CD14-positive monocyte (primary cell): Measurements from ENCODE around the gene MNX1. TPM values are rescaled to one million over a fixed set of nuclear protein-coding genes. Genes with fewer than 3 reads are reported as not detected.

ENCODE experiments used
- DNase-seq, 3 donors: peaks; one replicate each; pipeline ENCODE4 v3.0.0-alpha.2; 2011 to 2022
- H2AFZ ChIP-seq: 2 replicates; pipeline ENCODE4 v1.6.0; 2012; ENCODE audit warnings: mild to moderate bottlenecking, low read depth, low read length, inconsistent platforms; ENCODE audit not compliant: insufficient read depth, poor library complexity, severe bottlenecking
- H3K27ac ChIP-seq, 2 donors: 1 replicate in 1 of 2; 2 replicates in 1 of 2; pipeline ENCODE4 v1.5.1; 2012 to 2013; ENCODE audit warnings: low read length in 2 of 2, control low read depth in 1 of 2, inconsistent platforms in 1 of 2, low read depth in 1 of 2, mild to moderate bottlenecking in 1 of 2
- H3K27me3 ChIP-seq, 2 donors: one replicate each; pipeline versions ENCODE4 v1.6.0 to v1.6.1; 2011 to 2013; ENCODE audit warnings: low read length in 2 of 2; ENCODE audit not compliant: control insufficient read depth in 2 of 2, insufficient read depth in 2 of 2
- H3K36me3 ChIP-seq, 2 donors: replicated peaks in 1 of 2; 1 replicate in 1 of 2; 2 replicates in 1 of 2; pipeline versions ENCODE4 v1.5.1 to v1.6.1; 2012 to 2013; ENCODE audit warnings: low read length in 2 of 2, control low read depth in 1 of 2, inconsistent platforms in 1 of 2, mild to moderate bottlenecking in 1 of 2; ENCODE audit not compliant: insufficient read depth in 2 of 2, control insufficient read depth in 1 of 2
- H3K4me1 ChIP-seq, 2 donors: 1 replicate in 1 of 2; 2 replicates in 1 of 2; pipeline versions ENCODE4 v1.5.1 to v1.6.1; 2012 to 2013; ENCODE audit warnings: low read length in 2 of 2, control low read depth in 1 of 2, inconsistent platforms in 1 of 2, mild to moderate bottlenecking in 1 of 2, moderate library complexity in 1 of 2; ENCODE audit not compliant: insufficient read depth in 2 of 2, control insufficient read depth in 1 of 2
- H3K4me2 ChIP-seq: replicated peaks from 2 replicates; pipeline ENCODE3; 2012; ENCODE audit warnings: low read length, moderate library complexity, mild to moderate bottlenecking; ENCODE audit not compliant: poor library complexity, severe bottlenecking; ENCODE audit errors: extremely low read depth
- H3K4me3 ChIP-seq, 3 experiments: fragments of 200-600 bp in 1 of 3; sonication (generic) in 1 of 3; replicated peaks in 1 of 3; 1 replicate in 2 of 3; 2 replicates in 1 of 3; pipeline ENCODE4 v1.5.1; 2011 to 2013; ENCODE audit warnings: low read length in 3 of 3, mild to moderate bottlenecking in 3 of 3, control low read depth in 2 of 3, low read depth in 2 of 3, inconsistent platforms in 1 of 3, moderate library complexity in 1 of 3
- H3K79me2 ChIP-seq: 2 replicates; pipeline ENCODE4 v1.6.0; 2012; ENCODE audit warnings: mild to moderate bottlenecking, control low read depth, inconsistent platforms, low read length, moderate library complexity; ENCODE audit not compliant: insufficient read depth
- H3K9ac ChIP-seq: 2 replicates; pipeline ENCODE4 v1.6.0; 2017; ENCODE audit warnings: low read length, mild to moderate bottlenecking; ENCODE audit not compliant: insufficient read depth, poor library complexity, severe bottlenecking
- H3K9me3 ChIP-seq, 2 donors: replicated peaks in 1 of 2; 1 replicate in 1 of 2; 2 replicates in 1 of 2; pipeline versions ENCODE4 v1.5.1 to v1.6.1; 2012 to 2013; ENCODE audit warnings: low read length in 2 of 2, control low read depth in 1 of 2; ENCODE audit not compliant: control insufficient read depth in 1 of 2, insufficient read depth in 1 of 2
- H4K20me1 ChIP-seq: 2 replicates; pipeline ENCODE4 v1.6.0; 2012; ENCODE audit warnings: mild to moderate bottlenecking, low read length, control low read depth, moderate library complexity; ENCODE audit not compliant: insufficient read depth
- H3K27ac Mint-ChIP-seq, 7 donors: one replicate each; pipeline ENCODE4 v1.8.0; 2020; ENCODE audit warnings: mild to moderate bottlenecking in 7 of 7, mixed read lengths in 7 of 7, moderate library complexity in 6 of 7, inconsistent platforms in 2 of 7
- H3K27me3 Mint-ChIP-seq, 3 donors: one replicate each; pipeline ENCODE4 v1.8.0; 2021 to 2022; ENCODE audit warnings: low read depth in 3 of 3, mild to moderate bottlenecking in 3 of 3, mixed read lengths in 3 of 3, moderate library complexity in 3 of 3, inconsistent platforms in 1 of 3
- H3K36me3 Mint-ChIP-seq, 2 donors: one replicate each; pipeline ENCODE4 v1.8.0; 2020; ENCODE audit warnings: mixed read lengths in 2 of 2, inconsistent platforms in 1 of 2, mild to moderate bottlenecking in 1 of 2
- H3K4me1 Mint-ChIP-seq: one replicate; pipeline ENCODE4 v1.8.0; 2020; ENCODE audit warnings: mild to moderate bottlenecking, mixed read lengths
- H3K4me3 Mint-ChIP-seq, 2 donors: one replicate each; pipeline ENCODE4 v1.8.0; 2020; ENCODE audit warnings: mild to moderate bottlenecking in 2 of 2, mixed read lengths in 2 of 2, moderate library complexity in 1 of 2
- H3K9me3 Mint-ChIP-seq, 7 donors: one replicate each; pipeline ENCODE4 v1.8.0; 2020 to 2022; ENCODE audit warnings: mixed read lengths in 7 of 7, mild to moderate bottlenecking in 6 of 7, moderate library complexity in 6 of 7, inconsistent platforms in 2 of 7
- WGBS: methylation state at CpG from one replicate; pipeline ENCODE4 v1.1.5; 2013; ENCODE audit warnings: missing lambda C conversion rate; ENCODE audit not compliant: insufficient coverage; 5-methylcytosine and 5-hydroxymethylcytosine counted together
- intact Hi-C, 2 donors: fragments of 100-400 bp; cut with micrococcal nuclease; formaldehyde crosslinking; loops; one replicate each; pipeline versions ENCODE4 v1.15.0 to v1.15.1; 2023
- polyA plus RNA-seq, 3 donors: library from polyadenylated mRNA; depleted of rRNA in 1 of 3; unstranded in 2 of 3; stranded (reverse) in 1 of 3; fragments of 300-500 nt in 2 of 3; fragments of >200 nt in 1 of 3; fragmentation: Illumina TruSeq in 2 of 3; gene quantifications; 1 replicate in 2 of 3; 2 replicates in 1 of 3; pipeline ENCODE4 v1.2.3, GENCODE V29; 2012 to 2021
- TF ChIP-seq, protein P1 (sequence below): fragments of 200-600 bp; IDR thresholded peaks from one replicate; pipeline ENCODE4 v1.8.0; 2022; ENCODE audit warnings: antibody characterized with exemption, mild to moderate bottlenecking

MNX1 gene
- polyA plus RNA-seq, 3 donors: not detected

- Histone ChIP-seq H3K4me3 (no peak overlapping the region), H3K4me2 (no peak overlapping the region), H3K79me2 (no peaks in the 10 kb centered on the region), H3K27ac (no peak overlapping the region), H3K9me3 (no peaks in the 10 kb centered on the region), H3K4me1 (no peaks in the 10 kb centered on the region), H3K27me3 (no peaks in the 10 kb centered on the region), H2AFZ (no peak overlapping the region), H3K9ac (no peak overlapping the region), H4K20me1 (no peaks in the 10 kb centered on the region), H3K36me3 (no peaks in the 10 kb centered on the region)
- H3K27ac Mint-ChIP-seq: no peak overlapping the region
- intact Hi-C loops: no loop called here
- H3K27me3 Mint-ChIP-seq: peaks cover 5 to 9% (median 9%) of the 10 kb centered on the region in 3 donors
- H3K9me3 Mint-ChIP-seq: peaks cover 0 to 3% (median 0%) of the 10 kb centered on the region in 7 donors
- DNase-seq: no peak
- no peaks in the 10 kb centered on the region for H3K4me1 Mint-ChIP-seq
- 100% methylated on average over 4 of the region's 6 CpGs for whole genome bisulfite sequencing
- H3K36me3 Mint-ChIP-seq: no peaks in the 10 kb centered on the region
- TF ChIP-seq, protein P1, sequence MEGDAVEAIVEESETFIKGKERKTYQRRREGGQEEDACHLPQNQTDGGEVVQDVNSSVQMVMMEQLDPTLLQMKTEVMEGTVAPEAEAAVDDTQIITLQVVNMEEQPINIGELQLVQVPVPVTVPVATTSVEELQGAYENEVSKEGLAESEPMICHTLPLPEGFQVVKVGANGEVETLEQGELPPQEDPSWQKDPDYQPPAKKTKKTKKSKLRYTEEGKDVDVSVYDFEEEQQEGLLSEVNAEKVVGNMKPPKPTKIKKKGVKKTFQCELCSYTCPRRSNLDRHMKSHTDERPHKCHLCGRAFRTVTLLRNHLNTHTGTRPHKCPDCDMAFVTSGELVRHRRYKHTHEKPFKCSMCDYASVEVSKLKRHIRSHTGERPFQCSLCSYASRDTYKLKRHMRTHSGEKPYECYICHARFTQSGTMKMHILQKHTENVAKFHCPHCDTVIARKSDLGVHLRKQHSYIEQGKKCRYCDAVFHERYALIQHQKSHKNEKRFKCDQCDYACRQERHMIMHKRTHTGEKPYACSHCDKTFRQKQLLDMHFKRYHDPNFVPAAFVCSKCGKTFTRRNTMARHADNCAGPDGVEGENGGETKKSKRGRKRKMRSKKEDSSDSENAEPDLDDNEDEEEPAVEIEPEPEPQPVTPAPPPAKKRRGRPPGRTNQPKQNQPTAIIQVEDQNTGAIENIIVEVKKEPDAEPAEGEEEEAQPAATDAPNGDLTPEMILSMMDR: no peak
- no peak overlapping the region for H3K4me3 Mint-ChIP-seq
Observed at GRCh38 chr7:157047148-157047547, 36.7 kb upstream of the MNX1 start.

DNA sequence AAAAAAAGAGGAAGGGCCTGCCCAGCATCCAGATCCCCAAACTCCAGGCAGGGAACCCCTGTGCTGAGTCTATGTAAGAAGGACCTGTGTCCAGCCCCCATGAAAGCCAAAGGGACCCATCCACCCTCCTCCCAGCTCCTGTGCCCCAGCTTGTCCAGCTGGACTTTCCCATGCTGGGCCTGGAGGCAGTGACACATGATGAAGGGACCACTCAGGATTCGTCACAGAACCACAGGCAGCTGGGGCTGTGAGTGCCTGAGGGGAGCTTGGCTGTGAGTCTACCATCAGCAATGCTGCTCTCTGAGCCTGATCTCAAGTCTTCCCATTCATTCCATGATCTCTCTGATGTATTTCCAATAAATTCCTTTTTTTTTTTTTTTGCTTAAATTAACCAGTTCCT, 36.2 kb upstream of the MNX1 start:
- H3K79me2 ChIP-seq: no peaks in the 10 kb centered on the region
- no peaks in the 10 kb centered on the region for H3K36me3 Mint-ChIP-seq
- no peaks in the 10 kb centered on the region for H3K4me1 Mint-ChIP-seq
- no peak overlapping the region for H3K4me3 Mint-ChIP-seq
- H3K9me3 Mint-ChIP-seq: peaks cover 0 to 3% (median 0%) of the 10 kb centered on the region in 7 donors
- DNase-seq: no peak
- H2AFZ ChIP-seq: no peak overlapping the region
- TF ChIP-seq, protein P1: no peak
- no peak overlapping the region for H3K9ac ChIP-seq
- H3K4me1 ChIP-seq: no peaks in the 10 kb centered on the region
- no peaks in the 10 kb centered on the region for H4K20me1 ChIP-seq
- H3K9me3 ChIP-seq: no peaks in the 10 kb centered on the region
- peaks cover 6 to 9% (median 9%) of the 10 kb centered on the region in 3 donors for H3K27me3 Mint-ChIP-seq
- H3K27ac Mint-ChIP-seq: no peak overlapping the region
- H3K4me2 ChIP-seq: no peak overlapping the region
- no peak overlapping the region for H3K4me3 ChIP-seq
- no peaks in the 10 kb centered on the region for H3K36me3 ChIP-seq
- no peak overlapping the region for H3K27ac ChIP-seq
- no peaks in the 10 kb centered on the region for H3K27me3 ChIP-seq
- intact Hi-C loops: no loop called here
- WGBS: 78% methylated on average over 1 of the region's 1 CpG
